ENCODE data around the gene SENP7.
"Not testable (repeated sequence)": the region's sequence is repeated elsewhere in the genome, so short reads cannot be mapped to it uniquely, and the experiment has no call there.

The SENP7 gene

DNA sequence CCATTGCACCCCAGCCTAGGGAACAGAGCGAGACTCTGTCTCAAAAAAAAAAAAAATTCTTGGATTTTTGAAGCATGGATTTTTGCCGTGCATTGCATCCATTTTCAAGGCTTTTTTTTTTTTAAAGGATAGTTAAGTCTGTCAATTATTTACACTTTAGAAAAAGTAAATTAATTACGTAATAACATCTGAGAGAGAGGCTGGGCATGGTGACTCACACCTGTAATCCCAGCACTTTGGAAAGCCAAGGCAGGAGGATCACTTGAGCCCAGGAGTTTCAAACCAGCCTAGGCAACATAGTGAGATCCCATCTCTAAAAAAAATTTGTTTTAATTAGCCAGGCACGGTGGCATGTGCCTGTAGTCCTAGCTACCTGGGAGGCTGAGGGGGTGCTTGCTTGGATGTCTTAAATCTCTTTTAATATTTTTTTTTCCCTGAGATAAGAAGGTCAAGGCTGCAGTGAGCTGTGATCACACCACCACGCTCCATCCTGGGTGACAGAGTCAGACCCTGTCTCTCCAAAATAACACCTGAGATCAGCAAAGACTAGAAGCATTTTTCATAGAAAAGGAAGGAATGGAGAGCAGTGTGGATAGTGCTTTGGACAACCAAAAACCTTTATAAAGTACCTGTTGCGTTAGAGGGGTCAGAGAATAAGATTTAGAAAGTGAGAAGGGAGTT, 6.8 kb upstream of the SENP7 start:
- no peak for DNase-seq

DNA sequence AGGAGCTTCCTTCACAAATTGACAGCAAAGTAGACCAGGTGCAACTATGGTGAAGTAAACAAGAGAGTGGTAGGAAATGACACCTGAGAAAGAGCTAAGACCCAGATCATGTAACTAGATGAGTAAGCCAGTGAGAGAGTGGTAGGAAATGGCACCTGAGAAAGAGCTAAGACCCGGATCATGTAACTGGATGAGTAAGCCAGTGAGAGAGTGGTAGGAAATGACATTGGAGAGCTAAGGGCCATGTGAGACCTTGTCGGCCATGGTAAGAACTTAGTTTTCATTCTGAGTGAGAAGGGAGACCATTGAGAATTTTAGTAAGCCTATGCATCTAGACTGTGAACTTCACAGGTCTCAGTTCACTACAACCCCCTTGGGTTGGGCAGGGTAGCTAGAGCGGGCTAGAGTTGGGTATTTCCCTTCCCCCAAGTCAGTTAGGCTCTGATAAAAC, 5.4 kb upstream of the SENP7 start:
- DNase-seq = no peak

DNA sequence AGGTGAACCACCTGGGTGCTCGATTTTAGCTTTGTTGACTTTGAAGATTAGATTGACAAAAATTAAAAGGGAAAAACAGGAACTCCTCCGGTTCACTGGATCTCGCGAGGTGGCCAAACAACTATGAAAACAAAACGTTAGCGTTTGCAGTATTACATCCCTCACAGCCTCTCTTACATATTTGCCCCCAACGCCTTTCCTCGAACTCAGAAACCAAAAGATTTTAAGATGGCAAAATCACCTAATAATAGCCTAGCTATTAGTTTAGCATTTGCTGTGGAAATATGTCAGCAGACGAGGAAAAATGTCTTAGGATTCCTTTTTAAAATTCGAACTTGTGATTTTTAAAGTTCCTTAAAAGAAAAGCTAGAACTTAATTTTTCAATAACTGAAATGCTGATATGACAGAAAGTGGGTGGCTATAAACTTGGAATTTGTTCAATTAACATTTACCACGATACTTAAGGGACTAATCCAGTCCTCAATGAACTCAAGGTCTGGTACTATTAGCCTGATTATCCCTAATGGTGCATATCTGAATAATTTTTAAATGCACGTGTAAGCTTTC, 491 bp upstream of the SENP7 start:
- peak; percentile 78 for DNase-seq

DNA sequence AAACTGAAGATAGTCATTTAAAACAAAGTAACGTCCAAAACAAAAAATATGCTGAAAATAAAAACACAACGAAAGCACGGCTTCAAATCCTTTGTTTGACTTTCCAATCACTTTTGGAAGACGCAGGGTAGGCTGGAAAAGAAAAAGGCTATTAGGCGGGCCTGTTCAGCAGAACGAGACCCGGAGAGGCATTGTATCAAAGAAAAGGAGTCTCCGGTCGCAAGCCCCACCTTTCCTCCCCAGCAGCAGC, 691 bp downstream of the SENP7 start:
- DNase-seq = no peak

DNA sequence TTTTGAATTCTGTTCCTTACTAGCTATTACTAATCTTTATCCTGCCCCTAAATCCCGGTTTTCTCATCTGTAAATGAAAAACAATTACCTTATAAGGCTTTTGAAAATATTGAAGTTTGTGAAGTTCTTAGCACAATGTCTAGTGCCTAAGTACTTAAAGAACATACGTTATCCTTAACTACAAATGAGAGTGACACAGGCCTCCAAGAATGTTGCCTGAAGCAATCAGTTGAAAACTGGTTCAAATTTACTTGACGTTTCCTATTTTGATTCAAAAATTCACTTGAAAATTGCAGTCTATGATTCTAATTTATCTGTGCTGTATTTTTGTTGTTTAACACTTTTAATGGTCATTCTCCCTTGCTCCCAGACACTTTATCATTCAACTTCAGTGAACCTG, 3.2 kb downstream of the SENP7 start:
- no peak for DNase-seq

DNA sequence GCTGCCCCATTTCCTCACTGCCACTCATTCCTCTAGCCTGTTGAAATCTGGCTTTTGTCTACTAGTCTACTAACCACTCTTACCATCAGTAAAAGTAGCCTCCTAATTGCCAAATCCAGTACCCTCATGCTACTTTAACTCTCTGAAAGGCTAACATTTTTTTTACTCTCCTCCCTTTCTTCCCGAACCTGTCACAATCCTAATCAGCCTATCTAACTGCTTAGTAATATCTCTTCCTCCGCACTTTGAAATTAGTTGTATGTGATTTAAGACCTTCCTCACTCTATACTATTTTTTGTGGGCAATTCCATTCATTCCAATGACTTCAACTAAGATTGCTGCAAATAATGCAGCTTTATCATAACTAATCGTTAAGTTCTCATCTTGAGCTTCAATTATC, 3.7 kb downstream of the SENP7 start:
- DNase-seq = no peak

DNA sequence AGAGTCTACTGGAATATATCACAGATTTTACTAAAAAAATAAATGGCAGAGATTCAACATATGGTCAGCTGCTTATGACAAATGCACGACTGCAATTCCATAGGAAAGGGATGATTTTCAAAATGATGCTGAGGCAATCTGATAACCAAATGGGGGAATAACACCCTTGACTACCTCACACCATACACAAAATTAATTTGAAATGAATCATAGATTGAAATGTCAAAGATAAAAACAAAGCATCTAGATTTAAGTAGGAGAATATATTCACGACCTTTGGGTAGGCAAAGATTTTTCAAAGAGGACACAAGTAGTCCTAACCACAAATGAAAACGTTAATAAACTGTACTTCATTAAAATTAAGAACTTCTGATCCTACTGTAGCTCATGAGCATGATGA, 11.2 kb downstream of the SENP7 start:
- no peak for DNase-seq

DNA sequence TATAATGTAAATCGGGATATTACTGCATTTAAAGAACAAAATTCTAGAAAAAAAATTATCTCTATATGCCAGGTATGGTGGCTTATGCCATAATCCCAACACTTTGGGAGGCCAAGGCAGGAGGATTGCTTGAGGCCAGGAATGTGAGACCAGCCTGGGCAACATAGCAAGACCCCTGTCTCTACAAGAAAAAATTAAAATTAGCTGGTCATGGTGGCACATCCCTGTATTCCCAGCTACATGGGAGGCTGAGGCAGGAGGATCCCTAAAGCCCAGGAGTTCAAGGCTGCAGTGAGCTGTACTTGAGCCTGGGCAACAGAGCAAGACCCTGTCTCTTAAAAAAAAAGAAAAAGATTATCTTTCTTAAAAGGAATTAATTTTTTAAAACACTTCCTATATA, 12.8 kb downstream of the SENP7 start:
- no peak for DNase-seq

DNA sequence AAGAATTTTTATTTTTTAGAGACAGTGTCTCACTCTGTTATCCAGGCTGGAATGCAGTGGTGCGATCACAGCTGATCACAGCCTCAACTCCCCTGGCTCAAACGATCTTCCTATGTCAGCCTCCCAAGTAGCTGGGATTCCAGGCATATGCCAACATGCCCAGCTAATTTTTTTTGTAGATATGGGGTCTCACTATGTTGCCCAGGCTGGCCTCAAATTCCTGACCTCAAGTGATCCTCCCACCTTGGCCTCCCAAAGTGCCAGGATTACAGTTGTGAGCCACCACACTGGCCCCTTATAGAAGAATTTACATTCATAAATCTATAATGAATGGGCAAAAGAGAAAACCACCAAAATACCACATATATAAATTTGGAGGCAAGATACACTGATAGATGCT, 15.2 kb downstream of the SENP7 start:
- no peak for DNase-seq

DNA sequence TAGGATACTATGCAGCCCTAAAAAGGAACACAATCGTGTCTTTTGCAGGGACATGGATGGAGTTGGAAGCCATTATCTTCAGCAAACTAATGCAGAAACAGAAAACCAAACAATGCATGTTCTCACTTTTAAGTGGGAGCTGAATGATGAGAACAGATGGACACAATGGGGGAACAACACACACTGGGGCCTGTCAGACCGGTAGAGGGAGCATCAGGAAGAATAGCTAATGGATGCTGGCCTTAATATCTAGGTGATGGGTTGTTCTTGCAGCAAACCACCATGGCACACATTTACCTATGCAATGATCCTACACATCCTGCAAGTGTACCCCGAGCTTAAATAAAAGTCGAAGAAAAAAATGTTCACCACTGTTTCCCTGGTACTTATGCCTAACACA, 17.5 kb downstream of the SENP7 start:
- DNase-seq = no peak

DNA sequence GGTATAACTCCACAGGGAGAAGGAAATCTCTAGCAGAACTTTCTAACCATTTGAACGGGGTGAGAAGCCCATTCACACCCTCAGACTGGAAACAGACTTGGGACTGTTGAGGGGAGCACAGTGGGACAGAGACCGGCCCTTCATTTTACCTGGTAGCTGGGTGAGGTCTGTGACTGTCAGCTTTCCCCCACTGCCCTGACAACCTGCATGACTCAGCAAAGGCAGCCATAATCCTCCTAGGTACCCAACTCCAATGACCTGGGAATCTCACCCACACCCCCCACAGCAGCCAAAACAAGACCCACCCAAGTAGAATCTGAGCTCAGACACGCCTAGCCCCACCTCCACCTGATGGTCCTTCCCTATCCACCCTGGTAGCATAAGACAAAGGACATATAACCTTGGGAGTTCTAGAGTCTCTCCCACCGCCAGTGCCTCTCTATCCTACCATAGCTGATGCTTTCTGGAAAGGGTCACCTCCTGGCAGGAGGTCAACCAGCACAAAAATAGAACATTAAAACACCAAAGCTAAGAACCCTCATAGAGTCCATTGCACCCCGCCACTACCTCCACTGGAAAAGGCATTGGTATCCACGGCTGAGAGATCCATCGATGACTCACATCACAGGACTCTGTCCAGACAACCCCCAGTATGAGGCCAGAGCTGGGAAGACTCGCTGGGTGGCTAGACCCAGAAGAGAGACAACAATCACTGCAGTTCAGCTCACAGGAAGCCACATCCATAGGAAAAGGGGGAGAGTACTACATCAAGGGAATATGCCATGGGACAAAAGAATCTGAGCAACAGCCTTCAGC, 28.0 kb downstream of the SENP7 start:
- no peak for DNase-seq

DNA sequence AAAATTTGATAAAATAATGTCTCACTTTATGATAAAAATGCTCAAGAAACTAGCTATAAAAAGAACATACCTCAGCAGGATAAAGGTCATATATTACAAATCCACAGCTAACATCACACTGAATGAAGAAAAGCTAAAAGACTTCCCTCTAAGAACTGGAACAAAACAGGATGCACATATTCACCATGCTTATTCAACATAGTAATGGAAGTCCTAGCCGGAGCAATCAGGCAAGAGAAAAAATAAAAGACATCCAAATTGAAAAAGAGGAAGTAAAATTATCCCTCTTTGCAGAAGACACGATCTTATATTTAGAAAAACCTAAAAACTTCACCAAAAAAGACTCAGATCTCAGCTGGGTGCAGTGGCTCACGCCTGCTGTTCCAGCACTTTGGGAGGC, 34.0 kb downstream of the SENP7 start:
- no peak for DNase-seq

DNA sequence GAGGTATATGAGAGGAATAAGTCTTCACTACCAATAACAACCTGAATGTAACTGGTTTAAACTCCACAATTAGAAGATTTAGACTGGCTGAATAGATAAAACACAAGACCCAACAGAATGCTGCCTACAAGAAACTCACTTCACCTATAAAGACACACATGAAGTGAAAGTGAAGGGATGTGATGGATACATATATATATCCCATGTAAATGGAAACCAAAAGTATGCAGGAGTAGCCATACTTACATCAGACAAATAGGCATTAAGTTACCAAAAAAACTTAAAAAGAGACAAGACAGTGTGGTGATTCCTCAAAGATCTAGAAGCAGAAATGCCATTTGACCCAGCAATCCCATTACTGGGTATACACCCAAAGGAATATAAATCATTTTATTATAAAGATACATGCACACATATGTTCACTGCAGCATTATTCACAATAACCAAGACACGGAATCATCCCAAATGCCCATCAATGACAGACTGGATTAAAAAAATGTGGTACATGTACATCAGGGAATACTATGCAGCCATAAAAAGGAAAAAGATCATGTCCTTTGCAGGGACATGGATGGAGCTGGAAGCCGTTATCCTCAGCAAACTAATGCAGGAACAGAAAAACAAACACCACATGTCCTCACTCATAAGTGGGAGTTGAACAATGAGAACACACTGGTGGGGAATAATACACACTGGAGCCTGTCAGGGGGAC, 38.0 kb downstream of the SENP7 start:
- not testable (repeated sequence) for DNase-seq

DNA sequence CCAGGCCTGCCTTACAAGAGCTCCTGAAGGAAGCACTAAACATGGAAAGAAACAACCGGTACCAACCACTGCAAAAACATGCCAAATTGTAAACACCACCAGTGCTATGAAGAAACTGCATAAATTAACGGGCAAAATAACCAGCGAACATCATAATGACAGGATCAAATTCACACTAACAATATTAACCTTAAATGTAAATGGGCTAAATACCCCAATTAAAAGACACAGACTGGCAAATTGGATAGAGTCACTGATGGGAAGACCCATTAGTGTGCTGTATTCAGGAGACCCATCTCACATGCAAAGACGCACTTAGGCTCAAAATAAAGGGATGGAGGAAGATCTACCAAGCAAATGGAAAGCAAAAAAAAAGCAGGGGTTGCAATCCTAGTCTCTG, 44.3 kb downstream of the SENP7 start:
- not testable (repeated sequence) for DNase-seq

DNA sequence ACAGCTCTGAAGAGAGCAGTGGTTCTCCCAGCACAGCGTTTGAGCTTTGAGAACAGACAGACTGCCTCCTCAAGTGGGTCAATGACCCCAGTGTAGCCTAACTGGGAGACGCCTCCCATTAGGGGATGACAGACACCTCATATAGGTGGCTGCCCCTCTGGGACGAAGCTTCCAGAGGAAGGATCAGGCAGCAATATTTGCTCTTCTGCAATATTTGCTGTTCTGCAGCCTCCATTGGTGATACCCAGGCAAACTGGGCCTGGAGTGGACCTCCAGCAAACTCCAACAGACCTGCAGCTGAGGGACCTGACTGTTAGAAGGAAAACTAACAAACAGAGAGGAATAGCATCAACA, 45.7 kb downstream of the SENP7 start:
- not testable (repeated sequence) for DNase-seq

DNA sequence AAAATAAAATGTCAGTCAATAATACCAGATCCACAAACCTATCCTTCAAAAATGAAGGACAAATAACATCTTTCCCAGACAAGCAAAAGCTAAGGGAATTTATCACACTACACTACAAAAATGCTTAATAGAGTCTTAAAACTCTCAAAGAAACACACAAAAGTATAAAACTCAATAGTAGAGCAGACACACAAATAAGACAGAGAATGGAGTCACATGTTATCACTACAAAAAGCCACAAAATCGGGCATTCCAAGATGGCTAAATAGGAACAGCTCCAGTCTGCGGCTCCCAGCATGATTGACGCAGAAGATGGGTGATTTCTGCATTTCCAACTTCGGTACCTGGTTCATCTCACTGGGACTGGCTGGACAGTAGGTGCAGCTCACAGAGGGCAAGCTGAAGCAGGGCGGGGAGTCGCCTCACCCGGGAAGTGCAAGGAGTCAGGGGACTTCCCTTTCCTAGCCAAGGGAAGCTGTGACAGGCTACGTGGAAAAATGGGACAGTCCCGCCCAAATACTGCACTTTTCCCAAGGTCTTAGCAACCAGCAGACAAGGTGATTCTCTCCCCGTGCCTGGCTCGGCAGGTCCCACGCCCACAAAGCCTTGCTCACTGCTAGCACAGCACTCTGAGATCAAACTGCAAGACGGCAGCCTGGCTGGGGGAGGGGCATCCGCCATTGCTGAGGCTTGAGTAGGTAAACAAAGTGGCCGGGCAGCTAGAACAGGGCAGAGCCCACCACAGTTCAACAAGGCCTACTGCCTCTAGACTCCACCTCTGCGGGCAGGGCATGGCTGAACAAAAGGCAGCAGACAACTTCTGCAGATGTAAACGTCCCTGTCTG, 46.3 kb downstream of the SENP7 start:
- DNase-seq = no peak

DNA sequence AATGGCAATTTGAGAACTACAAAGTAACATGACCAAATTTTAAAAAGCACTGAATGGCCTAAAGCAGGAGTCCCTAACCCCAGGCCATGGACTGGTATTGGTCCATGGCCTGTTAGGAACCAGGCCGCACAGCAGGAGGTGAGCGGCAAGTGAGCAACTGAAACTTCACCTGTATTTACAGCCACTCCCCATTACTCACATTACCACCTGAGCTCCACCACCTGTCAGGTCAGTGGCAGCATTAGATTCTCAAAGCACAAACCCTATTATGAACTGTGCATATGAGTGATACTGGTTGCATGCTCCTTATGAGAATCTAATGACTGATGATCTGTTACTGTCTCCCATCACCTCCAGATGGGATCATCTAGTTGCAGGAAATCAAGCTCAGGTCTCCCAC, 48.8 kb downstream of the SENP7 start:
- DNase-seq = no peak

DNA sequence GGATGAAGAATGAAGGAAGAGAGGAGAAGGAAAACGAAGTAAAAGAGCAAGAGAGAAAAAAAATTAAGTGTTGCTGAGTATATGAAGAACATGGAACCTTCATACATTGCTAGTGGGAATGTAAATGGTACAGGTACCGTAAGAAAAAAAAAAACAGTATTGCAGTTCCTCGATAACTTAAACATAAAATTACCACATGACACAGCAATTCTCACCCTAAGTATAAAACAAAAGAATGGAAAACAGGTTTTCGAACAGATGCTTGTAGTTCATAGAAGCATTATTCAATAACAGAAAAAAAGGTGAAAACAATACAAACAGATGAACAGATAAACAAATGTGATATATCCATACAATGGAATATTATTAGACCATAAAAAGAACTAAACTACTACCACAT, 51.6 kb downstream of the SENP7 start:
- no peak for DNase-seq

DNA sequence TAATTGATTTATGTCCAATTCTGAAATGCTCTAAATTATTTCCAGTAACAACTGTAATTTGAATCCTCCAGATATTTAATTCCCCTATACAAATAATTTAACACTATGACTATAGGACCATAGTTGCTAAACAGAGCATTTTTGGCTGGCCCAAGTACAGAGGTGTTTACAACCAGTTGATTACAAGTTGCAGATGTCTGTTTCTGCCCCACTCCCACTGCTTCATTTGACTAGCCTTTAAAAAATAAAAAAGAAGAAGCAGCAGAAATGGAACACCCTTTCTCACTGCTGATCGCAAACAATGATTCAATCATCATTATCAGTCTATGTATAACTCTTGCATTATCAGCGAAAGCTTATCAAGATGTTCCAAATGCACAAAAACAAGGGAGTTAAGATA, 54.6 kb downstream of the SENP7 start:
- no peak for DNase-seq

DNA sequence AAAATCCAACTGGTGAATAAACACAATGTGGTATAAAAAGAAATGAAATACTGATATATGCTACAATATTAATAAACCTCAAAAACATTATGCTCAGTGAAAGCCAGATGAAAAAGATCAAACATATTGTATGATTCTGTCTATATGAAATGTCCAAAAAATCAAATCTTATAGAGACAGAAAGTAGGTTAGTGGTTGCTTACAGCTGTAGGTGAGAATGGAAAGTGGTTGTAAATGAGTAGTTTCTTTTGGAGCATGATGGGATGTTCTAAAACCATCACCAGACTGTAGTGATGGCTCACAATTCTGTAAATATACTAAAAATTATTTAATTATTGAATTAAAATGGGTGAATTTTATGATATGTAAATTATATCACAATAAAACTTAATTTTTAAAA, 58.4 kb downstream of the SENP7 start:
- no peak for DNase-seq

DNA sequence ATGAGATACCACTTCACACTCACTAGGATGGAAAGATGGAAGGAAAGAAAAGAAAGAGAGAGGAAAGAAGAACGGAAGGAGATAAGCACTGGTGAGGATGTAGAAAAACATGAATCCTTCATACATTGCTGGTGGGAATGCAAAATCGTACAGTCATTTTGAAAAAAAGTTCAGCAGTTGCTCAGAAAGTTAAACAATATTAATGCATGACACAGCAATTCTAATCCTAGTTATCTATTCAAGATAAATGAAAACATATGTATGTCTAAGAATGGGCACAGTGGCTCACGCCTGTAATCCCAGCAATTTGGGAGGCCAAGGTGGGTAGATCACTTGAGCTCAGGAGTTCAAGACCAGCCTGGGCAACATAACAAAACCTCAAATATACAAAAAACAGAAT, 59.1 kb downstream of the SENP7 start:
- no peak for DNase-seq

DNA sequence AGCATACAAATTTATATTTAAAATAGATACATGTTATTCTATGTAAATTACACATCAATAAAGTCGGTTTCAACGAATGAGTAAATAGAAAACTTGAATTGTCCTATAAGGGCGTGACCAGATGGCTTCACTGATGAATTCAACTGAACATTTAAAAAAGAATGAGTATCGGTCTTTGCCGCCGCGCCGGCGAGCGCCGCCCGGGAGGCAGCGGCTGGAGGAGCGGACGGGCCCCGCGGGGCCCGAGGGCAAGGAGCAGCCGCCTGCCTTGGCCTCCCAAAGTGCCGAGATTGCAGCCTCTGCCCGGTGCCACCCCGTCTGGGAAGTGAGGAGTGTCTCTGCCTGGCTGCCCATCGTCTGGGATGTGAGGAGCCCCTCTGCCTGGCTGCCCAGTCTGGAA, 74.4 kb downstream of the SENP7 start:
- not testable (repeated sequence) for DNase-seq

DNA sequence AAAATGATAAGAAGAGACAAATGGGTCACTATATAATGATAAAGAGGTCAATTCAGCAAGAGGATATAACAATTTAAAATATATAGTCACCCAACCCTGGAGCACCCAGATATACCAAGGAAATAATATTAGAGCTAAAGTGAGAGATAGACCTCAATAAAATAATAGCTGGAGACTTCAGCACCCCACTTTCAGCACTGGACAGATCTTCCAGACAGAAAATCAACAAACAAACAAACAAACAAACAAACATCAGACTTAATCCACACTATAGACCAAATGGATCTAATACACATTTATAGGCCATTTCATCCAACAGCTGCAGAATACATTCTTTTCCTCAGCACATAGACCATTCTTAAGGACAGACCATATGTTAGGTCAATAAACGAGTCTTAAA, 79.4 kb downstream of the SENP7 start:
- DNase-seq = no peak

Measured in NCI-H1694 treated with DMSO at 0.1 percent for 48 hours (cell line).